Keratinocyte (primary cell): ENCODE data around the gene AMZ1. TPM values are rescaled to one million over a fixed set of nuclear protein-coding genes. Genes with fewer than 3 reads are reported as not detected.
"Not testable (repeated sequence)": the region's sequence is repeated elsewhere in the genome, so short reads cannot be mapped to it uniquely, and the experiment has no call there.

Experiments
- DNase-seq: peaks from one replicate; pipeline ENCODE4 v3.0.0-alpha.2; 2011; ENCODE audit warnings: low read depth, missing footprints, low spot score
- FAIRE-seq: peaks from 2 replicates; lab custom pipeline; 2011; peaks lifted over from hg19 to GRCh38; lab: Jason Lieb, UNC
- H2AFZ ChIP-seq: 2 replicates; pipeline ENCODE4 v1.6.0; 2012; ENCODE audit warnings: low read length, control low read depth, inconsistent platforms; ENCODE audit not compliant: control insufficient read depth
- H3K27ac ChIP-seq: 2 replicates; pipeline ENCODE4 v1.5.1; 2011; ENCODE audit warnings: low read length; ENCODE audit not compliant: control insufficient read depth, insufficient read depth
- H3K27me3 ChIP-seq: 3 replicates; pipeline ENCODE4 v1.6.0; 2011; ENCODE audit warnings: low read length; ENCODE audit not compliant: control insufficient read depth, insufficient read depth; ENCODE audit errors: extremely low read depth
- H3K36me3 ChIP-seq, 2 experiments: 2 replicates in 1 of 2; 3 replicates in 1 of 2; pipeline ENCODE4 v1.5.1; 2011; ENCODE audit warnings: low read length in 2 of 2, mild to moderate bottlenecking in 1 of 2; ENCODE audit not compliant: control insufficient read depth in 2 of 2, insufficient read depth in 2 of 2; ENCODE audit errors: extremely low read depth in 1 of 2
- H3K4me1 ChIP-seq: 3 replicates; pipeline ENCODE4 v1.5.1; 2011; ENCODE audit warnings: low read length; ENCODE audit not compliant: control insufficient read depth, insufficient read depth; ENCODE audit errors: extremely low read depth
- H3K4me2 ChIP-seq: 3 replicates; pipeline ENCODE4 v1.6.0; 2011; ENCODE audit warnings: low read depth, low read length; ENCODE audit not compliant: control insufficient read depth, insufficient read depth; ENCODE audit errors: extremely low read depth
- H3K4me3 ChIP-seq, 3 experiments: fragments of 200-600 bp in 1 of 3; sonication (generic) in 1 of 3; 2 replicates in 2 of 3; 3 replicates in 1 of 3; pipeline ENCODE4 v1.5.1; 2011 to 2016; ENCODE audit warnings: low read length in 3 of 3, mild to moderate bottlenecking in 3 of 3, control low read depth in 2 of 3, inconsistent platforms in 1 of 3, low read depth in 1 of 3, mixed read lengths in 1 of 3, mixed run types in 1 of 3, moderate library complexity in 1 of 3; ENCODE audit not compliant: control insufficient read depth in 2 of 3, insufficient read depth in 2 of 3; ENCODE audit errors: extremely low read depth in 1 of 3
- H3K79me2 ChIP-seq: 2 replicates; pipeline ENCODE4 v1.6.0; 2012; ENCODE audit warnings: low read length; ENCODE audit not compliant: control insufficient read depth, insufficient read depth
- H3K9ac ChIP-seq: 3 replicates; pipeline ENCODE4 v1.6.0; 2011; ENCODE audit warnings: low read length; ENCODE audit not compliant: control insufficient read depth, insufficient read depth; ENCODE audit errors: extremely low read depth
- H3K9me1 ChIP-seq: 3 replicates; pipeline ENCODE4 v1.6.0; 2011; ENCODE audit warnings: low read length; ENCODE audit not compliant: control insufficient read depth, insufficient read depth; ENCODE audit errors: extremely low read depth
- H3K9me3 ChIP-seq: 2 replicates; pipeline ENCODE4 v1.5.1; 2012; ENCODE audit warnings: low read depth, low read length; ENCODE audit not compliant: control insufficient read depth
- H4K20me1 ChIP-seq: 3 replicates; pipeline ENCODE4 v1.6.0; 2011; ENCODE audit warnings: low read length; ENCODE audit not compliant: control insufficient read depth, insufficient read depth; ENCODE audit errors: extremely low read depth
- CTCF ChIP-seq, 3 experiments: IDR thresholded peaks in 1 of 3; conservative IDR thresholded peaks in 1 of 3; optimal IDR thresholded peaks in 1 of 3; 2 replicates in 2 of 3; 3 replicates in 1 of 3; pipeline versions ENCODE3 to v1.5.1; 2011; ENCODE audit warnings: low read length in 3 of 3, mild to moderate bottlenecking in 3 of 3, moderate library complexity in 2 of 3, control low read depth in 1 of 3, inconsistent platforms in 1 of 3; ENCODE audit not compliant: insufficient read depth in 2 of 3; ENCODE audit errors: extremely low read depth in 1 of 3
- EZH2 ChIP-seq: IDR thresholded peaks from one replicate; pipeline ENCODE4 v1.6.1; 2012; ENCODE audit warnings: inconsistent platforms, mild to moderate bottlenecking, low read length, moderate library complexity
- dilution Hi-C: fragments of 300-500 bp; cut with MboI; formaldehyde crosslinking; loops from one replicate; pipeline ENCODE4 v1.7.0; 2020; ENCODE audit warnings: low sequenced_read_pairs; ENCODE audit not compliant: extremely low pct_ligation_motif_present
- polyA plus RNA-seq, 5 experiments: library from polyadenylated mRNA; depleted of rRNA in 3 of 5; stranded (reverse) in 3 of 5; stranded (forward) in 1 of 5; unstranded in 1 of 5; fragments of >200 nt; gene quantifications; 1 replicate in 1 of 5; 2 replicates in 3 of 5; 3 replicates in 1 of 5; pipeline versions ENCODE4 v1.2.1 to v1.2.3, GENCODE V29; 2011 to 2012; ENCODE audit warnings: missing spikeins in 2 of 5, low read depth in 1 of 5, low replicate concordance in 1 of 5

Gene AMZ1
- polyA plus RNA-seq, 1 donor (not counting 4 experiments of a cell fraction or from before 2014, with no cell fraction given): 0.04 TPM

GRCh38 chr7:2737771-2738540 is 50.0 kb downstream of the AMZ1 start:
- peaks cover 0 to 1% of the 10 kb centered on the region in 2 experiments for H3K36me3 ChIP-seq
- no peaks in the 10 kb centered on the region for H3K4me1 ChIP-seq
- H3K4me3 ChIP-seq: no peak overlapping the region
- H3K79me2 ChIP-seq: peaks cover 17% of the 10 kb centered on the region
- no peak overlapping the region for H3K4me2 ChIP-seq
- H4K20me1 ChIP-seq: no peaks in the 10 kb centered on the region
- H2AFZ ChIP-seq: no peak overlapping the region
- H3K27ac ChIP-seq: no peak overlapping the region
- DNase-seq (no peak), FAIRE-seq (no peak)
- dilution Hi-C loops: no loop called here
- no peaks in the 10 kb centered on the region for H3K9me1 ChIP-seq
- H3K27me3 ChIP-seq: no peaks in the 10 kb centered on the region
- no peak overlapping the region for H3K9ac ChIP-seq
- H3K9me3 ChIP-seq: no peaks in the 10 kb centered on the region
- TF ChIP-seq EZH2 (no peak), CTCF (optimal IDR thresholded peaks at IDR 0.05 in 1 of 3, IDR thresholded peaks at IDR 0.05 in 1 of 3, conservative IDR thresholded peaks at IDR 0.05 in 1 of 3; ENCODE audit: extremely low read depth in 1 of 3, insufficient read depth in 2 of 3, low read length in 3 of 3) (no peak)

GRCh38 chr7:2738766-2739549 is 51.0 kb downstream of the AMZ1 start:
- H3K79me2 ChIP-seq: peaks cover 17% of the 10 kb centered on the region
- no peaks in the 10 kb centered on the region for H4K20me1 ChIP-seq
- FAIRE-seq: no peak
- no peaks in the 10 kb centered on the region for H3K9me1 ChIP-seq
- H3K27ac ChIP-seq: no peak overlapping the region
- H3K4me1 ChIP-seq: no peaks in the 10 kb centered on the region
- dilution Hi-C loops: no loop called here
- H3K9me3 ChIP-seq: no peaks in the 10 kb centered on the region
- H3K4me3 ChIP-seq: no peak overlapping the region
- no peak for TF ChIP-seq CTCF (optimal IDR thresholded peaks at IDR 0.05 in 1 of 3, IDR thresholded peaks at IDR 0.05 in 1 of 3, conservative IDR thresholded peaks at IDR 0.05 in 1 of 3; ENCODE audit: extremely low read depth in 1 of 3, insufficient read depth in 2 of 3, low read length in 3 of 3)
- no peak for TF ChIP-seq EZH2
- no peak overlapping the region for H2AFZ ChIP-seq
- H3K4me2 ChIP-seq: no peak overlapping the region
- H3K27me3 ChIP-seq: no peaks in the 10 kb centered on the region
- H3K9ac ChIP-seq: no peak overlapping the region
- no peak for DNase-seq
- peaks cover 0 to 1% of the 10 kb centered on the region in 2 experiments for H3K36me3 ChIP-seq

GRCh38 chr7:2743523-2744185 is 55.7 kb downstream of the AMZ1 start:
- H3K9me3 ChIP-seq, H3K27me3 ChIP-seq, H3K4me1 ChIP-seq, H3K4me3 ChIP-seq, H3K9ac ChIP-seq, H3K79me2 ChIP-seq, H3K4me2 ChIP-seq, DNase-seq, dilution Hi-C loops, H3K27ac ChIP-seq, H2AFZ ChIP-seq, FAIRE-seq, H4K20me1 ChIP-seq, H3K36me3 ChIP-seq, H3K9me1 ChIP-seq: not testable (repeated sequence)
